Stimulated activated CD8-positive, alpha-beta memory T cell treated with anti-CD3 and anti-CD28 coated beads, Interleukin-15, amount 100 ng/mL, for 24 hours (primary cell): ENCODE results near the gene LMX1B.
"Not testable (repeated sequence)": the region's sequence is repeated elsewhere in the genome, so short reads cannot be mapped to it uniquely, and the experiment has no call there.

Experiments
- DNase-seq: peaks from one replicate; pipeline ENCODE4 v3.0.0-alpha.2; 2020; ENCODE audit warnings: low read depth

LMX1B gene

GRCh38 chr9:126635061-126635460, 21.3 kb downstream of the LMX1B start:
- DNase-seq, result no peak

- no peak for DNase-seq
These were observed 22.1 kb downstream of the LMX1B start for GRCh38 chr9:126635661-126636439.

GRCh38 chr9:126636983-126637798, 23.5 kb downstream of the LMX1B start:
- DNase-seq, result no peak

GRCh38 chr9:126638571-126639132, 24.9 kb downstream of the LMX1B start:
- DNase-seq, result no peak

GRCh38 chr9:126639318-126640000, 25.7 kb downstream of the LMX1B start:
- DNase-seq, result no peak

GRCh38 chr9:126641118-126641851, 27.6 kb downstream of the LMX1B start:
- DNase-seq, result no peak

- DNase-seq, result no peak
These were observed 28.4 kb downstream of the LMX1B start for GRCh38 chr9:126642010-126642744.

GRCh38 chr9:126642839-126643238, 29.1 kb downstream of the LMX1B start:
- DNase-seq, result no peak

- DNase-seq, result no peak
These were observed 30.3 kb downstream of the LMX1B start for GRCh38 chr9:126643945-126644527.

GRCh38 chr9:126646162-126646561, 32.4 kb downstream of the LMX1B start:
- no peak for DNase-seq

GRCh38 chr9:126647585-126648411, 34.1 kb downstream of the LMX1B start:
- no peak for DNase-seq

- no peak for DNase-seq
These were observed 35.7 kb downstream of the LMX1B start for GRCh38 chr9:126649477-126649876.

GRCh38 chr9:126650404-126651341, 36.9 kb downstream of the LMX1B start:
- no peak for DNase-seq

GRCh38 chr9:126652140-126652582, 38.4 kb downstream of the LMX1B start:
- DNase-seq, result no peak

- DNase-seq, result no peak
These were observed 40.4 kb downstream of the LMX1B start for GRCh38 chr9:126654124-126654523.

- DNase-seq, result not testable (repeated sequence)
These were observed 42.5 kb downstream of the LMX1B start for GRCh38 chr9:126656214-126656613.

GRCh38 chr9:126658201-126658825, 44.6 kb downstream of the LMX1B start:
- DNase-seq, result no peak
